NB4 (cell line): ENCODE data around the gene RBBP8NL.

Source experiments
- DNase-seq: peaks from one replicate; pipeline ENCODE4 v3.0.0; 2010; ENCODE audit warnings: low read depth
- H3K4me3 ChIP-seq: one replicate; pipeline ENCODE4 v1.5.1; 2011; ENCODE audit warnings: mild to moderate bottlenecking, low read depth, low read length, moderate library complexity
- CTCF ChIP-seq: IDR thresholded peaks from one replicate; pipeline ENCODE4 v1.5.1; 2012; ENCODE audit warnings: low read depth, low read length
- MAX ChIP-seq: IDR thresholded peaks from 2 replicates; pipeline ENCODE4 v1.6.1; 2011; ENCODE audit warnings: low read depth, low read length
- MYC ChIP-seq: IDR thresholded peaks from 2 replicates; pipeline ENCODE4 v1.6.1; 2011; ENCODE audit warnings: low read depth, low read length
- POLR2A ChIP-seq: IDR thresholded peaks from 2 replicates; pipeline ENCODE4 v1.6.1; 2011; ENCODE audit warnings: mild to moderate bottlenecking; ENCODE audit not compliant: insufficient read length; ENCODE audit errors: extremely low read depth

Gene RBBP8NL

GRCh38 chr20:62409931-62410745, 17.2 kb downstream of the RBBP8NL start:
- DNase-seq = peak; percentile 60
- H3K4me3 ChIP-seq = no peak overlapping the region
- TF ChIP-seq CTCF = peak; percentile 48
- no peak for TF ChIP-seq MYC

GRCh38 chr20:62409086-62409853, 18.1 kb downstream of the RBBP8NL start:
- no peak overlapping the region for H3K4me3 ChIP-seq
- TF ChIP-seq CTCF (no peak), POLR2A (no peak), MYC (no peak), MAX (no peak)
- DNase-seq = no peak

- no peak for TF ChIP-seq POLR2A
- no peak for TF ChIP-seq MYC
- no peak for TF ChIP-seq CTCF
- TF ChIP-seq MAX = no peak
- H3K4me3 ChIP-seq = no peak overlapping the region
- DNase-seq = no peak
Measured at GRCh38 chr20:62408640-62409039, 18.7 kb downstream of the RBBP8NL start.

- no peak overlapping the region for H3K4me3 ChIP-seq
- TF ChIP-seq MYC (no peak), MAX (no peak), CTCF (no peak), POLR2A (no peak)
- no peak for DNase-seq
Measured at GRCh38 chr20:62408055-62408454, 19.3 kb downstream of the RBBP8NL start.

GRCh38 chr20:62407221-62407992, 19.9 kb downstream of the RBBP8NL start, which contains the start of gene CABLES2:
TSS of gene CABLES2 (minus strand) at chr20:62407285. CDS start at chr20:62407276, 9 bp downstream.
- peak; percentile 96 for DNase-seq
- peak within 1 kb of the TSS; percentile 63 for H3K4me3 ChIP-seq
- TF ChIP-seq CTCF (no peak), POLR2A (peak; percentile 40), MAX (peak; percentile 64), MYC (peak; percentile 70; the same call in 1 of the 2 replicates)
